Peyer's patch (tissue), 4 donors: ENCODE data around the gene NCMAP.

Experiments used
- POLR2A ChIP-seq, 2 donors: fragments of 450-650 bp; IDR thresholded peaks; one replicate each; pipeline ENCODE4 v1.5.1; 2017; ENCODE audit warnings: antibody characterized with exemption in 2 of 2, mild to moderate bottlenecking in 2 of 2, moderate library complexity in 2 of 2
- TF ChIP-seq, protein P1 (sequence below), 6 experiments: fragments of 450-650 bp in 4 of 6; fragments of 200-600 bp in 2 of 6; sonication (generic) in 1 of 6; IDR thresholded peaks; one replicate each; pipeline ENCODE4 v1.5.1; 2017 to 2019; ENCODE audit warnings: antibody characterized with exemption in 6 of 6, mild to moderate bottlenecking in 3 of 6, moderate library complexity in 1 of 6

DNA sequence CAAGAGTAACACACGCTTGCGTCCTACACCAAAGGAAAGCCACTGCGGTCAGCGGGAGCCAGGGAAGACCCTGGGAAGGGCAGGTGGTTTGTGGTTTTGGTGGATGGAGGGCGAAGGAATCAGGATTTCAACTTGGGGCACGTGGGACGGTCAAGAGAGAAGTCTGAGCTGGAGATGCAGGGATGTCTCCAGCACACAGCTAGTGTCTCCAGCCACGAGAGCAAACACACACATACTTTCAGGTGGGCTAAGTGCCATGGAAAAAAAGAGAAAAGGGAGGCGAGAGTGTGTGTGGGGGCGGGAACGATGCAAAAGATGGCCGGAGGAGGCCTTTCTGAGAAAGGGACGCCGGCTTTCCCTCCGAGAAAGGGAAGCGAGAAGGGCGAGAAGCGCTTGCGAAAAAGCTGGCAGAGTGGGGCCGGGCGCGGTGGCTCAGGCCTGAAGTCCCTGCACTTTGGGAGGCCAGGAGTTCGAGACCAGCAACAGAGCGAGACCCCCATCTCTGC, 85.8 kb downstream of the NCMAP start:
- TF ChIP-seq, protein P1, sequence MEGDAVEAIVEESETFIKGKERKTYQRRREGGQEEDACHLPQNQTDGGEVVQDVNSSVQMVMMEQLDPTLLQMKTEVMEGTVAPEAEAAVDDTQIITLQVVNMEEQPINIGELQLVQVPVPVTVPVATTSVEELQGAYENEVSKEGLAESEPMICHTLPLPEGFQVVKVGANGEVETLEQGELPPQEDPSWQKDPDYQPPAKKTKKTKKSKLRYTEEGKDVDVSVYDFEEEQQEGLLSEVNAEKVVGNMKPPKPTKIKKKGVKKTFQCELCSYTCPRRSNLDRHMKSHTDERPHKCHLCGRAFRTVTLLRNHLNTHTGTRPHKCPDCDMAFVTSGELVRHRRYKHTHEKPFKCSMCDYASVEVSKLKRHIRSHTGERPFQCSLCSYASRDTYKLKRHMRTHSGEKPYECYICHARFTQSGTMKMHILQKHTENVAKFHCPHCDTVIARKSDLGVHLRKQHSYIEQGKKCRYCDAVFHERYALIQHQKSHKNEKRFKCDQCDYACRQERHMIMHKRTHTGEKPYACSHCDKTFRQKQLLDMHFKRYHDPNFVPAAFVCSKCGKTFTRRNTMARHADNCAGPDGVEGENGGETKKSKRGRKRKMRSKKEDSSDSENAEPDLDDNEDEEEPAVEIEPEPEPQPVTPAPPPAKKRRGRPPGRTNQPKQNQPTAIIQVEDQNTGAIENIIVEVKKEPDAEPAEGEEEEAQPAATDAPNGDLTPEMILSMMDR (IDR thresholded peaks at IDR 0.05): no peak
- no peak for TF ChIP-seq POLR2A (IDR thresholded peaks at IDR 0.05)
